ENCODE measurements around the gene TRIM44.

TRIM44 gene

DNA sequence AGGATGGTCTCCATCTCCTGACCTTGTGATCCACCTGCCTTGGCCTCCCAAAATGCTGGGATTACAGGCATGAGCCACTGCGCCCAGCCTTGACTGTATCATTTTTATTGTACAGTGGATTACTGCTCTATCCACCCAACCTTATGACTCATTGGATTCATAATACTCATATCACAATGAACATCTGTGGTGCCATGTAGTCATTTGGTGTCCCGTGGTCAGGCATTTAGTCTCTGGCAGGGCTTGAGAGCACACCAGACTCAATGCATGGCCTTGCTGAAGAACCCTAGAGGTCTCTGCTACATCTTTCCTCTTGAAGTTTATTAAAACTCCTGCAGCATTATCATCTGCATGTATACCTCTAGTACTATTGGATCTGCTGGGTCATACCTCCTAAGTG, 183.3 kb downstream of the TRIM44 start:
- no peak overlapping the region for H3K4me2 ChIP-seq (ENCODE audit: low read depth, low read length, poor library complexity, severe bottlenecking)
- no peaks in the 10 kb centered on the region for H3K9me2 ChIP-seq (replicated peaks; ENCODE audit: low read depth, low read length)
- H3K36me3 ChIP-seq (ENCODE audit: insufficient read depth, low read length): no peaks in the 10 kb centered on the region
- H3K79me2 ChIP-seq (ENCODE audit: insufficient read depth, low read length): no peaks in the 10 kb centered on the region
- H3K9ac ChIP-seq (ENCODE audit: low read depth, low read length, poor library complexity, severe bottlenecking): no peak overlapping the region
- H3K27me3 ChIP-seq (ENCODE audit: insufficient read depth, low read length, poor library complexity, severe bottlenecking): no peaks in the 10 kb centered on the region
- H3K4me1 ChIP-seq (ENCODE audit: insufficient read depth, low read length, poor library complexity, severe bottlenecking): peaks cover 7% of the 10 kb centered on the region
- H4K20me1 ChIP-seq (ENCODE audit: insufficient read depth, low read length, poor library complexity, severe bottlenecking): no peaks in the 10 kb centered on the region
- TF ChIP-seq, protein P1, sequence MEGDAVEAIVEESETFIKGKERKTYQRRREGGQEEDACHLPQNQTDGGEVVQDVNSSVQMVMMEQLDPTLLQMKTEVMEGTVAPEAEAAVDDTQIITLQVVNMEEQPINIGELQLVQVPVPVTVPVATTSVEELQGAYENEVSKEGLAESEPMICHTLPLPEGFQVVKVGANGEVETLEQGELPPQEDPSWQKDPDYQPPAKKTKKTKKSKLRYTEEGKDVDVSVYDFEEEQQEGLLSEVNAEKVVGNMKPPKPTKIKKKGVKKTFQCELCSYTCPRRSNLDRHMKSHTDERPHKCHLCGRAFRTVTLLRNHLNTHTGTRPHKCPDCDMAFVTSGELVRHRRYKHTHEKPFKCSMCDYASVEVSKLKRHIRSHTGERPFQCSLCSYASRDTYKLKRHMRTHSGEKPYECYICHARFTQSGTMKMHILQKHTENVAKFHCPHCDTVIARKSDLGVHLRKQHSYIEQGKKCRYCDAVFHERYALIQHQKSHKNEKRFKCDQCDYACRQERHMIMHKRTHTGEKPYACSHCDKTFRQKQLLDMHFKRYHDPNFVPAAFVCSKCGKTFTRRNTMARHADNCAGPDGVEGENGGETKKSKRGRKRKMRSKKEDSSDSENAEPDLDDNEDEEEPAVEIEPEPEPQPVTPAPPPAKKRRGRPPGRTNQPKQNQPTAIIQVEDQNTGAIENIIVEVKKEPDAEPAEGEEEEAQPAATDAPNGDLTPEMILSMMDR (conservative IDR thresholded peaks at IDR 0.05; ENCODE audit: low read length): no peak
- TF ChIP-seq EZH2phosphoT487 (IDR thresholded peaks at IDR 0.05; ENCODE audit: borderline replicate concordance): no peak
- H3K9me3 ChIP-seq (ENCODE audit: insufficient read depth, low read depth, low read length): no peaks in the 10 kb centered on the region
- H3K4me3 ChIP-seq (ENCODE audit: low read length, poor library complexity, severe bottlenecking): no peak overlapping the region
- no peak overlapping the region for H2AFZ ChIP-seq (ENCODE audit: low read length)
- no peaks in the 10 kb centered on the region for H3F3A ChIP-seq (ENCODE audit: low read depth)

DNA sequence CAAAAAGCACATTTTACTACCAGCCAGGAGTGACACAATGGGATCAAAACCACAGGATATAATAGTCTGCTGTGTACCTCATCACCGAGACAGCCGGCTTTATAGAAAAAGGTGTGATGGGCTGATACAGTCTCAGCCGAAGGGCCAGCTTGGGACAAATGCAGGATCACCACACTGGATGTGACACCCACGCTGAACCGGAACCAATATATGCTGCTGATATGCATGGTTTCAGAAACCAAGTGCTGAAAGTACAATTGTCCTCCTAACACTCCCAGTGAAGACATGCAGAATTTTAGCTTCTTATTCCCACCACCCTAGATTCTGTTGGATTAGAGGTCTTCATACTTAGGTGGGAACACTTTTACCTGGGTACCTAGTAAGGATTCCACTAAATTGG, 184.3 kb downstream of the TRIM44 start:
- Histone ChIP-seq H3K27me3 (ENCODE audit: insufficient read depth, low read length, poor library complexity, severe bottlenecking) (no peaks in the 10 kb centered on the region), H4K20me1 (ENCODE audit: insufficient read depth, low read length, poor library complexity, severe bottlenecking) (no peaks in the 10 kb centered on the region), H2AFZ (ENCODE audit: low read length) (no peak overlapping the region), H3K9me2 (replicated peaks; ENCODE audit: low read depth, low read length) (no peaks in the 10 kb centered on the region), H3F3A (ENCODE audit: low read depth) (no peaks in the 10 kb centered on the region), H3K4me3 (ENCODE audit: low read length, poor library complexity, severe bottlenecking) (no peak overlapping the region), H3K4me2 (ENCODE audit: low read depth, low read length, poor library complexity, severe bottlenecking) (no peak overlapping the region), H3K4me1 (ENCODE audit: insufficient read depth, low read length, poor library complexity, severe bottlenecking) (peaks cover 8% of the 10 kb centered on the region), H3K9ac (ENCODE audit: low read depth, low read length, poor library complexity, severe bottlenecking) (no peak overlapping the region), H3K9me3 (ENCODE audit: insufficient read depth, low read depth, low read length) (no peaks in the 10 kb centered on the region), H3K79me2 (ENCODE audit: insufficient read depth, low read length) (no peaks in the 10 kb centered on the region), H3K36me3 (ENCODE audit: insufficient read depth, low read length) (no peaks in the 10 kb centered on the region)
- no peak for TF ChIP-seq EZH2phosphoT487 (IDR thresholded peaks at IDR 0.05; ENCODE audit: borderline replicate concordance)
- TF ChIP-seq, protein P1 (conservative IDR thresholded peaks at IDR 0.05; ENCODE audit: low read length): no peak

DNA sequence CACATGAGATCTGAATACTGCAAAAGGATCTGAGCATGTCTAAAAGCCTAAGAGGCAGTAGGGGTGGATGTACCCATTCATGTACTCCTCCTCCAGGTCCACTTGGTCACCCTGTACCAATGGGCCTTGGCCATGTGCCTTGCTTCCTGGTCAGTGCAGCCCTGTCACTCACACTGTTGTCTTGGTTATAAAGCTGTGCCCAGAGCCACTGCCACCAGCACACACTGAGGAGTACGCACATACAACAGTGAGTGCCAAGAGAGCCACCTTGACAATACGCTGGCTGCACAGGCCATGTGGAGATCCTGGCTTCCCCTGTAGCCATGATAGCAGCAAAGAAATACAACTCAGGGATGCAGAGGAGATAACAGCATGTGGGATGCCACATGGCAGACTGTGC, 184.9 kb downstream of the TRIM44 start:
- H3K36me3 ChIP-seq (ENCODE audit: insufficient read depth, low read length): no peaks in the 10 kb centered on the region
- no peak overlapping the region for H3K4me2 ChIP-seq (ENCODE audit: low read depth, low read length, poor library complexity, severe bottlenecking)
- no peaks in the 10 kb centered on the region for H4K20me1 ChIP-seq (ENCODE audit: insufficient read depth, low read length, poor library complexity, severe bottlenecking)
- H2AFZ ChIP-seq (ENCODE audit: low read length): no peak overlapping the region
- TF ChIP-seq EZH2phosphoT487 (IDR thresholded peaks at IDR 0.05; ENCODE audit: borderline replicate concordance): no peak
- TF ChIP-seq, protein P1 (conservative IDR thresholded peaks at IDR 0.05; ENCODE audit: low read length): no peak
- H3K9me3 ChIP-seq (ENCODE audit: insufficient read depth, low read depth, low read length): no peaks in the 10 kb centered on the region
- H3K9me2 ChIP-seq (replicated peaks; ENCODE audit: low read depth, low read length): no peaks in the 10 kb centered on the region
- no peaks in the 10 kb centered on the region for H3K27me3 ChIP-seq (ENCODE audit: insufficient read depth, low read length, poor library complexity, severe bottlenecking)
- no peaks in the 10 kb centered on the region for H3F3A ChIP-seq (ENCODE audit: low read depth)
- no peaks in the 10 kb centered on the region for H3K79me2 ChIP-seq (ENCODE audit: insufficient read depth, low read length)
- H3K4me3 ChIP-seq (ENCODE audit: low read length, poor library complexity, severe bottlenecking): no peak overlapping the region
- peaks cover 14% of the 10 kb centered on the region for H3K4me1 ChIP-seq (ENCODE audit: insufficient read depth, low read length, poor library complexity, severe bottlenecking)
- no peak overlapping the region for H3K9ac ChIP-seq (ENCODE audit: low read depth, low read length, poor library complexity, severe bottlenecking)

All from Loucy (cell line).